Adipocyte (in vitro differentiated cells): ENCODE measurements around the gene CDCA8.

ENCODE experiments used
- DNase-seq: peaks from one replicate; pipeline ENCODE4 v3.0.0-alpha.2; 2015; ENCODE audit warnings: low read depth
- H3K27me3 ChIP-seq: replicated peaks from 2 replicates; pipeline ENCODE4 v1.7.0; 2013; ENCODE audit warnings: mild to moderate bottlenecking, low read length, moderate library complexity; ENCODE audit not compliant: control insufficient read depth, insufficient read depth
- H3K36me3 ChIP-seq: 2 replicates; pipeline ENCODE4 v1.7.0; 2013; ENCODE audit warnings: low read length, mild to moderate bottlenecking, moderate library complexity; ENCODE audit not compliant: control insufficient read depth, insufficient read depth, severe bottlenecking
- H3K4me1 ChIP-seq: 2 replicates; pipeline ENCODE4 v1.7.0; 2013; ENCODE audit warnings: mild to moderate bottlenecking, low read length, moderate library complexity; ENCODE audit not compliant: control insufficient read depth, insufficient read depth
- H3K4me3 ChIP-seq: 2 replicates; pipeline ENCODE4 v1.7.0; 2013; ENCODE audit warnings: mild to moderate bottlenecking, low read length, moderate library complexity
- H3K9ac ChIP-seq: 2 replicates; pipeline ENCODE4 v1.7.0; 2013; ENCODE audit warnings: mild to moderate bottlenecking, low read length, moderate library complexity
- H3K9me3 ChIP-seq: 2 replicates; pipeline ENCODE4 v1.7.0; 2013; ENCODE audit warnings: mild to moderate bottlenecking, low read length, moderate library complexity; ENCODE audit not compliant: control insufficient read depth

Gene CDCA8

GRCh38 chr1:37658486-37658885 lies 33.8 kb upstream of the CDCA8 start:
- Histone ChIP-seq H3K9me3 (no peaks in the 10 kb centered on the region), H3K4me3 (no peak overlapping the region), H3K36me3 (no peaks in the 10 kb centered on the region), H3K9ac (no peak overlapping the region), H3K4me1 (no peaks in the 10 kb centered on the region), H3K27me3 (peaks cover 20% of the 10 kb centered on the region)
- no peak for DNase-seq

GRCh38 chr1:37660664-37661063 lies 31.7 kb upstream of the CDCA8 start:
- Histone ChIP-seq H3K9ac (no peak overlapping the region), H3K36me3 (no peaks in the 10 kb centered on the region), H3K4me3 (no peak overlapping the region), H3K9me3 (no peaks in the 10 kb centered on the region), H3K4me1 (no peaks in the 10 kb centered on the region), H3K27me3 (peaks cover 21% of the 10 kb centered on the region)
- DNase-seq: no peak

- Histone ChIP-seq H3K4me3 (no peak overlapping the region), H3K27me3 (peaks cover 23% of the 10 kb centered on the region), H3K4me1 (no peaks in the 10 kb centered on the region), H3K36me3 (no peaks in the 10 kb centered on the region), H3K9me3 (no peaks in the 10 kb centered on the region), H3K9ac (no peak overlapping the region)
- DNase-seq: no peak
These were observed 30.9 kb upstream of the CDCA8 start for GRCh38 chr1:37661401-37661800.

- no peak overlapping the region for H3K4me3 ChIP-seq
- H3K9ac ChIP-seq: no peak overlapping the region
- H3K27me3 ChIP-seq: peaks cover 17% of the 10 kb centered on the region
- H3K4me1 ChIP-seq: peaks cover 7% of the 10 kb centered on the region
- no peaks in the 10 kb centered on the region for H3K9me3 ChIP-seq
- DNase-seq: no peak
- no peaks in the 10 kb centered on the region for H3K36me3 ChIP-seq
These were observed 30.1 kb upstream of the CDCA8 start for GRCh38 chr1:37662031-37662755.

- Histone ChIP-seq H3K4me1 (peaks cover 11% of the 10 kb centered on the region), H3K27me3 (peaks cover 13% of the 10 kb centered on the region)
These were observed 28.8 kb upstream of the CDCA8 start for GRCh38 chr1:37663426-37664000.

GRCh38 chr1:37666241-37666867 lies 26.0 kb upstream of the CDCA8 start:
- DNase-seq: no peak
- no peaks in the 10 kb centered on the region for H3K9me3 ChIP-seq
- H3K36me3 ChIP-seq: no peaks in the 10 kb centered on the region
- H3K27me3 ChIP-seq: peaks cover 31% of the 10 kb centered on the region
- H3K9ac ChIP-seq: no peak overlapping the region
- peaks cover 11% of the 10 kb centered on the region for H3K4me1 ChIP-seq
- H3K4me3 ChIP-seq: no peak overlapping the region

More at GRCh38 chr1:37663426-37664000, 28.8 kb upstream of the CDCA8 start:
- no peak for DNase-seq
- Histone ChIP-seq H3K36me3 (no peaks in the 10 kb centered on the region), H3K9ac (no peak overlapping the region), H3K4me3 (no peak overlapping the region), H3K9me3 (no peaks in the 10 kb centered on the region)

- H3K9me3 ChIP-seq: no peaks in the 10 kb centered on the region
- DNase-seq: no peak
- H3K27me3 ChIP-seq: peaks cover 36% of the 10 kb centered on the region
- H3K4me3 ChIP-seq: no peak overlapping the region
- no peaks in the 10 kb centered on the region for H3K36me3 ChIP-seq
- H3K9ac ChIP-seq: no peak overlapping the region
- peaks cover 11% of the 10 kb centered on the region for H3K4me1 ChIP-seq
These were observed 25.2 kb upstream of the CDCA8 start for GRCh38 chr1:37667023-37667671.

GRCh38 chr1:37670133-37670532 lies 22.2 kb upstream of the CDCA8 start:
- Histone ChIP-seq H3K4me3 (no peak overlapping the region), H3K27me3 (peaks cover 58% of the 10 kb centered on the region), H3K9ac (no peak overlapping the region), H3K4me1 (peaks cover 11% of the 10 kb centered on the region), H3K9me3 (no peaks in the 10 kb centered on the region), H3K36me3 (no peaks in the 10 kb centered on the region)
- no peak for DNase-seq

- Histone ChIP-seq H3K27me3 (peaks cover 51% of the 10 kb centered on the region), H3K9me3 (no peaks in the 10 kb centered on the region), H3K4me1 (peaks cover 14% of the 10 kb centered on the region), H3K9ac (no peak overlapping the region), H3K36me3 (no peaks in the 10 kb centered on the region), H3K4me3 (no peak overlapping the region)
- no peak for DNase-seq
These were observed 21.1 kb upstream of the CDCA8 start for GRCh38 chr1:37671261-37671660.

GRCh38 chr1:37672136-37672870 lies 20.0 kb upstream of the CDCA8 start:
- Histone ChIP-seq H3K27me3 (peaks cover 51% of the 10 kb centered on the region), H3K4me3 (no peak overlapping the region), H3K4me1 (peaks cover 9% of the 10 kb centered on the region), H3K36me3 (no peaks in the 10 kb centered on the region), H3K9ac (no peak overlapping the region), H3K9me3 (no peaks in the 10 kb centered on the region)
- no peak for DNase-seq

- peaks cover 41% of the 10 kb centered on the region for H3K27me3 ChIP-seq
- DNase-seq: no peak
- H3K4me3 ChIP-seq: no peak overlapping the region
- H3K9ac ChIP-seq: no peak overlapping the region
- H3K9me3 ChIP-seq: no peaks in the 10 kb centered on the region
- no peaks in the 10 kb centered on the region for H3K36me3 ChIP-seq
- H3K4me1 ChIP-seq: peaks cover 7% of the 10 kb centered on the region
These were observed 18.4 kb upstream of the CDCA8 start for GRCh38 chr1:37673920-37674319.
